H1 (cell line): Measurements from ENCODE around the gene STK39. TPM values are rescaled to one million over a fixed set of nuclear protein-coding genes. Genes with fewer than 3 reads are reported as not detected.

ENCODE experiments used
- CTCF ChIA-PET: fragments of 300-600 bp; sonication (Branson Sonifier 250); formaldehyde crosslinking; loops from one replicate; lab custom pipeline; 2021; ENCODE audit not compliant: partially characterized antibody; lab: Charles Lee
- POLR2A ChIA-PET: fragments of 300-600 bp; sonication (Branson Sonifier 250); formaldehyde crosslinking; loops from one replicate; lab custom pipeline; 2021; ENCODE audit warnings: inconsistent platforms; ENCODE audit not compliant: partially characterized antibody; lab: Charles Lee
- DNase-seq, 2 experiments: peaks; one replicate each; pipeline versions ENCODE4 v3.0.0 to v3.0.0-alpha.2; 2010 to 2022; ENCODE audit warnings: low spot score in 2 of 2, low read depth in 1 of 2, mixed read lengths in 1 of 2
- FAIRE-seq: peaks from 2 replicates; lab custom pipeline; 2011; peaks lifted over from hg19 to GRCh38; lab: Jason Lieb, UNC
- H2AFZ ChIP-seq: 2 replicates; pipeline ENCODE4 v1.8.1; 2012; ENCODE audit warnings: low read length, inconsistent platforms
- H2AK5ac ChIP-seq: 2 replicates; pipeline ENCODE4 v1.6.1; 2013; ENCODE audit warnings: low read depth, low read length
- H2BK120ac ChIP-seq: replicated peaks from 2 replicates; pipeline ENCODE3; 2013; ENCODE audit warnings: low read depth, low read length, inconsistent platforms
- H2BK12ac ChIP-seq: 2 replicates; pipeline ENCODE4 v1.6.1; 2013; ENCODE audit warnings: low read depth, low read length
- H2BK15ac ChIP-seq: 2 replicates; pipeline ENCODE4 v1.6.1; 2013; ENCODE audit warnings: low read length
- H2BK20ac ChIP-seq: 2 replicates; pipeline ENCODE4 v1.6.1; 2013; ENCODE audit warnings: low read length
- H2BK5ac ChIP-seq: 2 replicates; pipeline ENCODE4 v1.6.1; 2013; ENCODE audit warnings: low read depth, low read length
- H3K14ac ChIP-seq: 2 replicates; pipeline ENCODE4 v1.6.1; 2013; ENCODE audit warnings: inconsistent platforms; ENCODE audit not compliant: insufficient read length
- H3K18ac ChIP-seq: 2 replicates; pipeline ENCODE4 v1.6.1; 2013; ENCODE audit warnings: low read length; ENCODE audit errors: extremely low read depth
- H3K23ac ChIP-seq: 2 replicates; pipeline ENCODE4 v1.6.1; 2013; ENCODE audit warnings: inconsistent platforms; ENCODE audit not compliant: insufficient read length
- H3K23me2 ChIP-seq: 2 replicates; pipeline ENCODE4 v1.6.1; 2013; ENCODE audit warnings: low read depth, low read length
- H3K27ac ChIP-seq: 2 replicates; pipeline ENCODE4 v1.6.1; 2011; ENCODE audit warnings: low read depth, low read length, inconsistent platforms
- H3K27me3 ChIP-seq, 4 experiments: replicated peaks in 1 of 4; 1 replicate in 1 of 4; 2 replicates in 3 of 4; pipeline versions ENCODE4 v1.6.1 to v1.8.1; 2011 to 2013; ENCODE audit warnings: low read length in 3 of 4, mild to moderate bottlenecking in 3 of 4, inconsistent platforms in 2 of 4, mixed read lengths in 2 of 4, moderate library complexity in 1 of 4; ENCODE audit not compliant: control insufficient read depth in 3 of 4, insufficient read depth in 3 of 4; ENCODE audit errors: extremely low read depth in 1 of 4
- H3K36me3 ChIP-seq, 4 experiments: 2 replicates each; pipeline versions ENCODE4 v1.6.1 to v1.8.1; 2011 to 2013; ENCODE audit warnings: mild to moderate bottlenecking in 4 of 4, low read length in 3 of 4, moderate library complexity in 2 of 4, control low read depth in 1 of 4, inconsistent platforms in 1 of 4; ENCODE audit not compliant: insufficient read depth in 4 of 4, control insufficient read depth in 2 of 4
- H3K4ac ChIP-seq: replicated peaks from 2 replicates; pipeline ENCODE3; 2013; ENCODE audit warnings: low read length, low read depth, mixed read lengths, inconsistent platforms; ENCODE audit not compliant: insufficient read length
- H3K4me1 ChIP-seq, 4 experiments: replicated peaks in 1 of 4; 1 replicate in 1 of 4; 2 replicates in 3 of 4; pipeline versions ENCODE4 v1.6.1 to v1.8.1; 2011 to 2013; ENCODE audit warnings: low read length in 3 of 4, inconsistent platforms in 2 of 4, mixed read lengths in 1 of 4; ENCODE audit not compliant: insufficient read depth in 4 of 4, control insufficient read depth in 3 of 4
- H3K4me2 ChIP-seq, 2 experiments: 2 replicates each; pipeline versions ENCODE4 v1.6.1 to v1.8.1; 2011 to 2013; ENCODE audit warnings: low read depth in 2 of 2, low read length in 2 of 2, control low read depth in 1 of 2, inconsistent platforms in 1 of 2, mild to moderate bottlenecking in 1 of 2; ENCODE audit not compliant: insufficient read depth in 1 of 2
- H3K4me3 ChIP-seq, 4 experiments: fragments of 200-600, 300-600 bp in 1 of 4; sonication (generic), shearing (Covaris generic), sonication (Bioruptor Twin) in 1 of 4; 2 replicates each; pipeline versions ENCODE4 v1.5.1 to v1.8.1; 2011 to 2016; ENCODE audit warnings: low read length in 4 of 4, low read depth in 3 of 4, control low read depth in 2 of 4, inconsistent platforms in 2 of 4, mild to moderate bottlenecking in 2 of 4, mixed read lengths in 1 of 4, moderate library complexity in 1 of 4; ENCODE audit not compliant: insufficient read depth in 2 of 4; ENCODE audit errors: extremely low read depth in 1 of 4
- H3K56ac ChIP-seq: replicated peaks from 2 replicates; pipeline ENCODE3; 2013; ENCODE audit warnings: low read depth, mild to moderate bottlenecking, mixed read lengths, low read length, inconsistent platforms; ENCODE audit not compliant: insufficient read length
- H3K79me1 ChIP-seq: 2 replicates; pipeline ENCODE4 v1.6.1; 2013; ENCODE audit warnings: low read depth, low read length, control low read depth
- H3K79me2 ChIP-seq, 2 experiments: 2 replicates each; pipeline versions ENCODE4 v1.6.1 to v1.8.1; 2012 to 2013; ENCODE audit warnings: low read length in 2 of 2, mild to moderate bottlenecking in 2 of 2, inconsistent platforms in 1 of 2; ENCODE audit not compliant: insufficient read depth in 2 of 2, control insufficient read depth in 1 of 2
- H3K9ac ChIP-seq, 4 experiments: replicated peaks in 1 of 4; 1 replicate in 1 of 4; 2 replicates in 3 of 4; pipeline versions ENCODE4 v1.6.1 to v1.8.1; 2011 to 2013; ENCODE audit warnings: low read depth in 3 of 4, low read length in 3 of 4, control low read depth in 2 of 4, mild to moderate bottlenecking in 2 of 4, moderate library complexity in 2 of 4, inconsistent platforms in 1 of 4; ENCODE audit errors: extremely low read depth in 1 of 4
- H3K9me3 ChIP-seq, 2 experiments: 2 replicates each; pipeline versions ENCODE4 v1.6.1 to v1.8.1; 2012 to 2013; ENCODE audit warnings: mild to moderate bottlenecking in 2 of 2, moderate library complexity in 2 of 2, control low read depth in 1 of 2, inconsistent platforms in 1 of 2, low read depth in 1 of 2, low read length in 1 of 2, mixed read lengths in 1 of 2; ENCODE audit not compliant: insufficient read depth in 2 of 2
- H4K20me1 ChIP-seq, 2 experiments: replicated peaks in 1 of 2; 2 replicates each; pipeline versions ENCODE3 to v1.8.1; 2011 to 2013; ENCODE audit warnings: inconsistent platforms in 2 of 2, low read length in 2 of 2, mild to moderate bottlenecking in 1 of 2; ENCODE audit not compliant: insufficient read depth in 2 of 2, control insufficient read depth in 1 of 2
- H4K5ac ChIP-seq: 2 replicates; pipeline ENCODE4 v1.6.1; 2013; ENCODE audit warnings: low read length, low read depth, mixed read lengths, inconsistent platforms; ENCODE audit not compliant: insufficient read length
- H4K8ac ChIP-seq: 2 replicates; pipeline ENCODE4 v1.8.0; 2013; ENCODE audit warnings: mild to moderate bottlenecking, moderate library complexity, low read length, inconsistent platforms; ENCODE audit not compliant: insufficient read depth; ENCODE audit errors: extremely low read depth
- H4K91ac ChIP-seq: replicated peaks from 2 replicates; pipeline ENCODE3; 2013; ENCODE audit warnings: low read length, mixed read lengths, inconsistent platforms; ENCODE audit not compliant: insufficient read length
- CBX8 ChIP-seq: fragments of 300-800, 300-1000 bp; sonication (generic); IDR thresholded peaks from 2 replicates; pipeline ENCODE4 v1.7.1; 2016; ENCODE audit warnings: low read depth, low read length, borderline replicate concordance
- CTBP2 ChIP-seq: IDR thresholded peaks from 2 replicates; pipeline ENCODE4 v1.7.0; 2011; ENCODE audit warnings: borderline replicate concordance, mild to moderate bottlenecking, moderate library complexity, mixed read lengths, low read length; ENCODE audit not compliant: insufficient read depth, insufficient read length
- GABPA ChIP-seq: IDR thresholded peaks from 2 replicates; pipeline ENCODE4 v1.6.1; 2011; ENCODE audit warnings: mild to moderate bottlenecking, low read length, moderate library complexity, borderline replicate concordance; ENCODE audit not compliant: insufficient read depth
- RAD21 ChIP-seq, 2 experiments: IDR thresholded peaks in 1 of 2; conservative IDR thresholded peaks in 1 of 2; 2 replicates each; pipeline ENCODE4 v1.6.1; 2011; ENCODE audit warnings: low read depth in 2 of 2, low read length in 2 of 2, improper control_type of control experiment in 1 of 2, inconsistent platforms in 1 of 2, mild to moderate bottlenecking in 1 of 2, moderate library complexity in 1 of 2
- SAP30 ChIP-seq: fragments of 300-600 bp; sonication (generic); IDR thresholded peaks from 2 replicates; pipeline ENCODE4 v1.7.1; 2012; ENCODE audit warnings: low read length, moderate library complexity, mild to moderate bottlenecking, inconsistent platforms; ENCODE audit not compliant: insufficient read depth, insufficient replicate concordance
- SRF ChIP-seq: IDR thresholded peaks from 2 replicates; pipeline ENCODE4 v1.6.1; 2011; ENCODE audit warnings: mild to moderate bottlenecking, low read depth, low read length, moderate library complexity
- WGBS, 2 experiments: shearing (Covaris generic) in 1 of 2; methylation state at CpG; one replicate each; pipeline versions ENCODE4 v1.1.6 to v1.1.7; 2013 to 2015; ENCODE audit warnings: low lambda C conversion rate in 2 of 2, mixed read lengths in 2 of 2, inconsistent platforms in 1 of 2, low coverage in 1 of 2, missing lambda C conversion rate in 1 of 2; ENCODE audit not compliant: insufficient replicate concordance in 2 of 2, insufficient coverage in 1 of 2, insufficient read length in 1 of 2; ENCODE audit errors: extremely low coverage in 1 of 2, missing lambda C conversion rate in 1 of 2; 5-methylcytosine and 5-hydroxymethylcytosine counted together
- polyA plus RNA-seq, 7 experiments: library from polyadenylated mRNA; depleted of rRNA in 3 of 7; stranded (reverse) in 5 of 7; unstranded in 2 of 7; fragments of >200 nt in 5 of 7; fragments of 200-250 nt in 2 of 7; gene quantifications; 1 replicate in 5 of 7; 2 replicates in 1 of 7; 4 replicates in 1 of 7; pipeline versions ENCODE4 v1.2.1 to v1.2.3, GENCODE V29; 2011 to 2013; ENCODE audit warnings: missing spikeins in 2 of 7, mixed read lengths in 2 of 7
- total RNA-seq: library from RNA; stranded (reverse); fragmentation: NEBNext Ultra II Directional; extraction: Animal tissue kit (Norgen Biotek cat#: 25700); gene quantifications from 2 replicates; pipeline ENCODE4 v1.2.1, GENCODE V29; 2021
- TF ChIP-seq, protein P1 (sequence below): IDR thresholded peaks from 2 replicates; pipeline ENCODE4 v1.6.1; 2011; ENCODE audit warnings: low read depth, mild to moderate bottlenecking, low read length; ENCODE audit not compliant: insufficient read depth

STK39 gene
- total and polyA plus RNA-seq, 2 of the 8 experiments (the other 6 are each of a cell fraction or from before 2014, with no cell fraction given) = 13.7 to 23.8 TPM

DNA sequence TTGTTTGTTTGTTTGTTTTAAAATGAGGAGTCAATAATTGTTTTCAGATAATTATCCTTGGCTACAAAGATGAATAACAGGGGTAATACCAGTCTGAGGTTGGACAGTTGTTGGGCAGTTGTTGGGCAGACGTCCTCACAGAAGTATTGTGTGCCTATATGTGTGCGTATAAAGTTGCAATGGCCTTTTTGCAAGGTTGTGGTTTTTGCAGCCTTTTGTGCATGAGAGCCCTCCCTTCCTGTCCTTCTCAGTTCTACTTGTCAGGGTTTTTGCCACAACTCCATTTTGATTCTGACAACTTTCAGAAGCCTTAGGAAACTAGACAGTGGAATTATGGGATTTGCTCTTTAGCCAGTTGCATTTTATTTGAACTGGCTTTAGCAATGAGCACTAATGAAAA, 6.0 kb upstream of the STK39 start:
- no peak overlapping the region for H2BK120ac ChIP-seq
- ChIA-PET CTCF (interaction anchor here (0.7 kb wide), 1 partner anchor 66 kb away, joined by 3 read pairs; no protein-coding TSS in a partner anchor), POLR2A (no interaction called here)
- no peak overlapping the region for H3K23ac ChIP-seq
- H3K4me1 ChIP-seq = peaks cover 0 to 1% (median 0%) of the 10 kb centered on the region in 4 experiments; a peak in 1 of 7 replicates
- no peak overlapping the region for H2BK12ac ChIP-seq
- H4K91ac ChIP-seq = no peak overlapping the region
- H3K4me3 ChIP-seq = no peak overlapping the region
- no peak overlapping the region for H2BK15ac ChIP-seq
- TF ChIP-seq GABPA (no peak), RAD21 (IDR thresholded peaks at IDR 0.05 in 1 of 2, conservative IDR thresholded peaks at IDR 0.05 in 1 of 2; ENCODE audit: low read depth in 2 of 2, low read length in 2 of 2) (no peak), SRF (no peak), SAP30 (no peak), CTBP2 (no peak), CBX8 (no peak)
- TF ChIP-seq, protein P1, sequence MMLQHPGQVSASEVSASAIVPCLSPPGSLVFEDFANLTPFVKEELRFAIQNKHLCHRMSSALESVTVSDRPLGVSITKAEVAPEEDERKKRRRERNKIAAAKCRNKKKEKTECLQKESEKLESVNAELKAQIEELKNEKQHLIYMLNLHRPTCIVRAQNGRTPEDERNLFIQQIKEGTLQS = no peak
- no peak overlapping the region for H3K4ac ChIP-seq
- no peaks in the 10 kb centered on the region for H3K79me1 ChIP-seq
- no peak overlapping the region for H3K56ac ChIP-seq
- H3K23me2 ChIP-seq = no peaks in the 10 kb centered on the region
- no peaks in the 10 kb centered on the region for H3K79me2 ChIP-seq
- H3K27me3 ChIP-seq = no peaks in the 10 kb centered on the region
- H2AFZ ChIP-seq = no peak overlapping the region
- no peak overlapping the region for H4K5ac ChIP-seq
- no peak for FAIRE-seq
- no peaks in the 10 kb centered on the region for H4K20me1 ChIP-seq
- H2BK20ac ChIP-seq = no peak overlapping the region
- H3K4me2 ChIP-seq = no peak overlapping the region
- H3K36me3 ChIP-seq = no peaks in the 10 kb centered on the region
- no peak overlapping the region for H3K14ac ChIP-seq
- no peak overlapping the region for H4K8ac ChIP-seq
- H3K9ac ChIP-seq = no peak overlapping the region
- DNase-seq = no peak
- 94% methylated on average over 2 of the region's 2 CpGs; no CpG with 5 or more reads in 1 of the 2 experiments for WGBS, 2 experiments
- no peaks in the 10 kb centered on the region for H3K9me3 ChIP-seq
- H2AK5ac ChIP-seq = no peak overlapping the region
- H3K27ac ChIP-seq = no peak overlapping the region
- no peak overlapping the region for H3K18ac ChIP-seq
- H2BK5ac ChIP-seq = no peak overlapping the region
